Measurements from ENCODE around the gene HIPK3. TPM values are rescaled to one million over a fixed set of nuclear protein-coding genes. Genes with fewer than 3 reads are reported as not detected.

HIPK3 gene
- total RNA-seq, 1 donor from 2014 or later, result 78.5 TPM

- Histone ChIP-seq H3K4me1 (ENCODE audit: insufficient read depth, low read length) (peaks cover 40% of the 10 kb centered on the region), H4K20me1 (ENCODE audit: insufficient read depth, low read length) (peaks cover 49% of the 10 kb centered on the region), H3K36me3 (ENCODE audit: insufficient read depth, low read length) (no peaks in the 10 kb centered on the region), H3K9me3 (ENCODE audit: insufficient read depth, low read depth, low read length) (no peaks in the 10 kb centered on the region), H3K4me3 (ENCODE audit: insufficient read depth, low read depth, low read length) (no peak overlapping the region), H3K4me2 (ENCODE audit: low read length) (no peak overlapping the region), H2AFZ (ENCODE audit: low read depth, low read length) (no peak overlapping the region), H3K27ac (ENCODE audit: low read depth, low read length) (no peak overlapping the region), H3K79me2 (ENCODE audit: insufficient read depth, low read length) (peaks cover 98% of the 10 kb centered on the region), H3K9ac (ENCODE audit: low read length) (no peak overlapping the region), H3K27me3 (ENCODE audit: insufficient read depth, low read length) (no peaks in the 10 kb centered on the region)
- DNase-seq (ENCODE audit: low read depth) (no peak), FAIRE-seq (no peak)
- Mint-ChIP-seq H3K9me3 (ENCODE audit: unreplicated experiment) (no peaks in the 10 kb centered on the region), H3K4me3 (ENCODE audit: unreplicated experiment) (no peak overlapping the region), H3K27ac (ENCODE audit: unreplicated experiment) (no peak overlapping the region), H3K4me1 (ENCODE audit: low read depth, unreplicated experiment) (peaks cover 5% of the 10 kb centered on the region), H3K36me3 (ENCODE audit: low read depth, unreplicated experiment) (no peaks in the 10 kb centered on the region), H3K27me3 (ENCODE audit: low read depth, unreplicated experiment) (no peaks in the 10 kb centered on the region)
- TF ChIP-seq EZH2 (IDR thresholded peaks at IDR 0.05; ENCODE audit: insufficient read depth, low read length) (no peak), CTCF (IDR thresholded peaks at IDR 0.05; ENCODE audit: insufficient read depth, low read depth, low read length) (no peak)
These were observed 122.8 kb downstream of the HIPK3 start for GRCh38 chr11:33379947-33380346.

- peaks cover 41% of the 10 kb centered on the region for H4K20me1 ChIP-seq (ENCODE audit: insufficient read depth, low read length)
- Mint-ChIP-seq H3K36me3 (ENCODE audit: low read depth, unreplicated experiment) (no peaks in the 10 kb centered on the region), H3K27me3 (ENCODE audit: low read depth, unreplicated experiment) (no peaks in the 10 kb centered on the region), H3K4me3 (ENCODE audit: unreplicated experiment) (no peak overlapping the region), H3K4me1 (ENCODE audit: low read depth, unreplicated experiment) (peaks cover 9% of the 10 kb centered on the region), H3K27ac (ENCODE audit: unreplicated experiment) (no peak overlapping the region), H3K9me3 (ENCODE audit: unreplicated experiment) (peaks cover 10% of the 10 kb centered on the region)
- H3K79me2 ChIP-seq (ENCODE audit: insufficient read depth, low read length), result peaks cover 97% of the 10 kb centered on the region
- no peak overlapping the region for H3K4me3 ChIP-seq (ENCODE audit: insufficient read depth, low read depth, low read length)
- TF ChIP-seq EZH2 (IDR thresholded peaks at IDR 0.05; ENCODE audit: insufficient read depth, low read length) (no peak), CTCF (IDR thresholded peaks at IDR 0.05; ENCODE audit: insufficient read depth, low read depth, low read length) (no peak)
- no peak overlapping the region for H2AFZ ChIP-seq (ENCODE audit: low read depth, low read length)
- H3K27me3 ChIP-seq (ENCODE audit: insufficient read depth, low read length), result no peaks in the 10 kb centered on the region
- no peaks in the 10 kb centered on the region for H3K9me3 ChIP-seq (ENCODE audit: insufficient read depth, low read depth, low read length)
- DNase-seq (ENCODE audit: low read depth) (peak; percentile 60), FAIRE-seq (no peak)
- peaks cover 21% of the 10 kb centered on the region for H3K4me1 ChIP-seq (ENCODE audit: insufficient read depth, low read length)
- H3K36me3 ChIP-seq (ENCODE audit: insufficient read depth, low read length), result no peaks in the 10 kb centered on the region
- no peak overlapping the region for H3K9ac ChIP-seq (ENCODE audit: low read length)
- peak overlapping the region; percentile 23 for H3K4me2 ChIP-seq (ENCODE audit: low read length)
- peak overlapping the region; percentile 5 for H3K27ac ChIP-seq (ENCODE audit: low read depth, low read length)
These were observed 126.1 kb downstream of the HIPK3 start for GRCh38 chr11:33383075-33383919.

GRCh38 chr11:33383920-33384209 lies 126.7 kb downstream of the HIPK3 start:
- Histone ChIP-seq H3K4me3 (ENCODE audit: insufficient read depth, low read depth, low read length) (no peak overlapping the region), H2AFZ (ENCODE audit: low read depth, low read length) (no peak overlapping the region), H4K20me1 (ENCODE audit: insufficient read depth, low read length) (peaks cover 36% of the 10 kb centered on the region), H3K9me3 (ENCODE audit: insufficient read depth, low read depth, low read length) (no peaks in the 10 kb centered on the region), H3K36me3 (ENCODE audit: insufficient read depth, low read length) (no peaks in the 10 kb centered on the region), H3K4me1 (ENCODE audit: insufficient read depth, low read length) (peaks cover 15% of the 10 kb centered on the region), H3K27ac (ENCODE audit: low read depth, low read length) (no peak overlapping the region), H3K79me2 (ENCODE audit: insufficient read depth, low read length) (peaks cover 95% of the 10 kb centered on the region), H3K27me3 (ENCODE audit: insufficient read depth, low read length) (no peaks in the 10 kb centered on the region), H3K9ac (ENCODE audit: low read length) (no peak overlapping the region), H3K4me2 (ENCODE audit: low read length) (no peak overlapping the region)
- FAIRE-seq (no peak), DNase-seq (ENCODE audit: low read depth) (no peak)
- Mint-ChIP-seq H3K4me3 (ENCODE audit: unreplicated experiment) (no peak overlapping the region), H3K36me3 (ENCODE audit: low read depth, unreplicated experiment) (no peaks in the 10 kb centered on the region), H3K9me3 (ENCODE audit: unreplicated experiment) (peaks cover 10% of the 10 kb centered on the region), H3K27me3 (ENCODE audit: low read depth, unreplicated experiment) (no peaks in the 10 kb centered on the region), H3K4me1 (ENCODE audit: low read depth, unreplicated experiment) (peaks cover 5% of the 10 kb centered on the region), H3K27ac (ENCODE audit: unreplicated experiment) (no peak overlapping the region)
- TF ChIP-seq CTCF (IDR thresholded peaks at IDR 0.05; ENCODE audit: insufficient read depth, low read depth, low read length), result no peak
- no peak for TF ChIP-seq EZH2 (IDR thresholded peaks at IDR 0.05; ENCODE audit: insufficient read depth, low read length)
